HG02885 (cell line): ENCODE results near the gene SEC14L6.
"Not testable (repeated sequence)": the region's sequence is repeated elsewhere in the genome, so short reads cannot be mapped to it uniquely, and the experiment has no call there.

Experiments
- ATAC-seq: cut with Tn5 transposase; IDR thresholded peaks from one replicate; pipeline ENCODE4 v1.9.1; 2021; ENCODE audit warnings: mild to moderate bottlenecking; ENCODE audit not compliant: unreplicated experiment, poor library complexity

Gene SEC14L6

GRCh38 chr22:30541511-30541910, 5.0 kb downstream of the SEC14L6 start:
- not testable (repeated sequence) for ATAC-seq

GRCh38 chr22:30539368-30539767, 7.2 kb downstream of the SEC14L6 start:
- ATAC-seq = no peak

- ATAC-seq = no peak
Observed at GRCh38 chr22:30538280-30538679, 8.3 kb downstream of the SEC14L6 start.

GRCh38 chr22:30537083-30537731, 9.3 kb downstream of the SEC14L6 start:
- no peak for ATAC-seq

- ATAC-seq = no peak
Observed at GRCh38 chr22:30535182-30535581, 11.4 kb downstream of the SEC14L6 start.

GRCh38 chr22:30531651-30532608, 14.6 kb downstream of the SEC14L6 start:
- no peak for ATAC-seq

- ATAC-seq = no peak
Observed at GRCh38 chr22:30526656-30527055, 19.9 kb downstream of the SEC14L6 start.

- ATAC-seq = no peak
Observed at GRCh38 chr22:30523646-30524489, 22.7 kb downstream of the SEC14L6 start.

- no peak for ATAC-seq
Observed at GRCh38 chr22:30521368-30522156, 25.0 kb downstream of the SEC14L6 start.

GRCh38 chr22:30519842-30520425, 26.6 kb downstream of the SEC14L6 start:
- no peak for ATAC-seq

- no peak for ATAC-seq
Observed at GRCh38 chr22:30516731-30517130, 29.8 kb downstream of the SEC14L6 start.

GRCh38 chr22:30516273-30516672, 30.3 kb downstream of the SEC14L6 start:
- ATAC-seq = no peak

- ATAC-seq = no peak
Observed at GRCh38 chr22:30514252-30514651, 32.3 kb downstream of the SEC14L6 start.

- no peak for ATAC-seq
Observed at GRCh38 chr22:30513462-30513861, 33.1 kb downstream of the SEC14L6 start.

- no peak for ATAC-seq
Observed at GRCh38 chr22:30511911-30512310, 34.6 kb downstream of the SEC14L6 start.

- ATAC-seq = no peak
Observed at GRCh38 chr22:30511109-30511508, 35.4 kb downstream of the SEC14L6 start.

- ATAC-seq = no peak
Observed at GRCh38 chr22:30508216-30508615, 38.3 kb downstream of the SEC14L6 start.

- ATAC-seq = no peak
Observed at GRCh38 chr22:30507670-30508069, 38.9 kb downstream of the SEC14L6 start.

- no peak for ATAC-seq
Observed at GRCh38 chr22:30506507-30506968, 40.0 kb downstream of the SEC14L6 start.
